Measurements from ENCODE around the gene SAP25. TPM values are rescaled to one million over a fixed set of nuclear protein-coding genes. Genes with fewer than 3 reads are reported as not detected.

The SAP25 gene
- polyA plus RNA-seq, 1 donor from 2014 or later, result 0.52 TPM

GRCh38 chr7:100590077-100590737 is 16.5 kb upstream of the SAP25 start:
- H2AFZ ChIP-seq (ENCODE audit: low read depth, low read length), result no peak overlapping the region
- no peaks in the 10 kb centered on the region for H3K9me2 ChIP-seq (ENCODE audit: insufficient read depth, low read length)
- no peak overlapping the region for H3K27ac ChIP-seq (ENCODE audit: low read length)
- H4K20me1 ChIP-seq (ENCODE audit: insufficient read depth), result no peaks in the 10 kb centered on the region
- no peaks in the 10 kb centered on the region for H3F3A ChIP-seq (ENCODE audit: insufficient read depth, low read length, poor library complexity, severe bottlenecking)
- no peaks in the 10 kb centered on the region for H3K9me3 ChIP-seq (ENCODE audit: low read length)
- no peak overlapping the region for H3K4me3 ChIP-seq (ENCODE audit: low read length)
- no peak overlapping the region for H3K4me2 ChIP-seq (ENCODE audit: low read length)
- H3K36me3 ChIP-seq (ENCODE audit: insufficient read depth, low read length), result no peaks in the 10 kb centered on the region
- H3K79me2 ChIP-seq (replicated peaks; ENCODE audit: insufficient read depth, low read length), result peaks cover 6% of the 10 kb centered on the region
- H3K27me3 ChIP-seq (ENCODE audit: insufficient read depth, low read depth, low read length), result no peaks in the 10 kb centered on the region
- TF ChIP-seq EP300 (conservative IDR thresholded peaks at IDR 0.05; ENCODE audit: poor library complexity, severe bottlenecking) (no peak), RAD21 (conservative IDR thresholded peaks at IDR 0.05) (no peak), SMC3 (conservative IDR thresholded peaks at IDR 0.05; ENCODE audit: poor library complexity) (no peak), POLR2AphosphoS5 (IDR thresholded peaks at IDR 0.05) (no peak), TAF1 (IDR thresholded peaks at IDR 0.05; ENCODE audit: low read depth) (no peak), MXI1 (conservative IDR thresholded peaks at IDR 0.05; ENCODE audit: poor library complexity, severe bottlenecking) (no peak)
- TF ChIP-seq, protein P1, sequence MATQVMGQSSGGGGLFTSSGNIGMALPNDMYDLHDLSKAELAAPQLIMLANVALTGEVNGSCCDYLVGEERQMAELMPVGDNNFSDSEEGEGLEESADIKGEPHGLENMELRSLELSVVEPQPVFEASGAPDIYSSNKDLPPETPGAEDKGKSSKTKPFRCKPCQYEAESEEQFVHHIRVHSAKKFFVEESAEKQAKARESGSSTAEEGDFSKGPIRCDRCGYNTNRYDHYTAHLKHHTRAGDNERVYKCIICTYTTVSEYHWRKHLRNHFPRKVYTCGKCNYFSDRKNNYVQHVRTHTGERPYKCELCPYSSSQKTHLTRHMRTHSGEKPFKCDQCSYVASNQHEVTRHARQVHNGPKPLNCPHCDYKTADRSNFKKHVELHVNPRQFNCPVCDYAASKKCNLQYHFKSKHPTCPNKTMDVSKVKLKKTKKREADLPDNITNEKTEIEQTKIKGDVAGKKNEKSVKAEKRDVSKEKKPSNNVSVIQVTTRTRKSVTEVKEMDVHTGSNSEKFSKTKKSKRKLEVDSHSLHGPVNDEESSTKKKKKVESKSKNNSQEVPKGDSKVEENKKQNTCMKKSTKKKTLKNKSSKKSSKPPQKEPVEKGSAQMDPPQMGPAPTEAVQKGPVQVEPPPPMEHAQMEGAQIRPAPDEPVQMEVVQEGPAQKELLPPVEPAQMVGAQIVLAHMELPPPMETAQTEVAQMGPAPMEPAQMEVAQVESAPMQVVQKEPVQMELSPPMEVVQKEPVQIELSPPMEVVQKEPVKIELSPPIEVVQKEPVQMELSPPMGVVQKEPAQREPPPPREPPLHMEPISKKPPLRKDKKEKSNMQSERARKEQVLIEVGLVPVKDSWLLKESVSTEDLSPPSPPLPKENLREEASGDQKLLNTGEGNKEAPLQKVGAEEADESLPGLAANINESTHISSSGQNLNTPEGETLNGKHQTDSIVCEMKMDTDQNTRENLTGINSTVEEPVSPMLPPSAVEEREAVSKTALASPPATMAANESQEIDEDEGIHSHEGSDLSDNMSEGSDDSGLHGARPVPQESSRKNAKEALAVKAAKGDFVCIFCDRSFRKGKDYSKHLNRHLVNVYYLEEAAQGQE (IDR thresholded peaks at IDR 0.05; ENCODE audit: borderline replicate concordance), result no peak
- TF ChIP-seq, protein P2, sequence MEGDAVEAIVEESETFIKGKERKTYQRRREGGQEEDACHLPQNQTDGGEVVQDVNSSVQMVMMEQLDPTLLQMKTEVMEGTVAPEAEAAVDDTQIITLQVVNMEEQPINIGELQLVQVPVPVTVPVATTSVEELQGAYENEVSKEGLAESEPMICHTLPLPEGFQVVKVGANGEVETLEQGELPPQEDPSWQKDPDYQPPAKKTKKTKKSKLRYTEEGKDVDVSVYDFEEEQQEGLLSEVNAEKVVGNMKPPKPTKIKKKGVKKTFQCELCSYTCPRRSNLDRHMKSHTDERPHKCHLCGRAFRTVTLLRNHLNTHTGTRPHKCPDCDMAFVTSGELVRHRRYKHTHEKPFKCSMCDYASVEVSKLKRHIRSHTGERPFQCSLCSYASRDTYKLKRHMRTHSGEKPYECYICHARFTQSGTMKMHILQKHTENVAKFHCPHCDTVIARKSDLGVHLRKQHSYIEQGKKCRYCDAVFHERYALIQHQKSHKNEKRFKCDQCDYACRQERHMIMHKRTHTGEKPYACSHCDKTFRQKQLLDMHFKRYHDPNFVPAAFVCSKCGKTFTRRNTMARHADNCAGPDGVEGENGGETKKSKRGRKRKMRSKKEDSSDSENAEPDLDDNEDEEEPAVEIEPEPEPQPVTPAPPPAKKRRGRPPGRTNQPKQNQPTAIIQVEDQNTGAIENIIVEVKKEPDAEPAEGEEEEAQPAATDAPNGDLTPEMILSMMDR (IDR thresholded peaks at IDR 0.05; ENCODE audit: poor library complexity, severe bottlenecking), result no peak
- no peak overlapping the region for H3K9ac ChIP-seq (ENCODE audit: low read length)

GRCh38 chr7:100589341-100589947 is 15.7 kb upstream of the SAP25 start:
- H3K4me3 ChIP-seq (ENCODE audit: low read length), result no peak overlapping the region

More at GRCh38 chr7:100589341-100589947, 15.7 kb upstream of the SAP25 start:
- Histone ChIP-seq H3K9me2 (ENCODE audit: insufficient read depth, low read length) (no peaks in the 10 kb centered on the region), H3K9ac (ENCODE audit: low read length) (no peak overlapping the region), H3K27ac (ENCODE audit: low read length) (no peak overlapping the region), H3F3A (ENCODE audit: insufficient read depth, low read length, poor library complexity, severe bottlenecking) (no peaks in the 10 kb centered on the region), H3K27me3 (ENCODE audit: insufficient read depth, low read depth, low read length) (no peaks in the 10 kb centered on the region), H4K20me1 (ENCODE audit: insufficient read depth) (no peaks in the 10 kb centered on the region), H3K79me2 (replicated peaks; ENCODE audit: insufficient read depth, low read length) (peaks cover 14% of the 10 kb centered on the region), H3K36me3 (ENCODE audit: insufficient read depth, low read length) (no peaks in the 10 kb centered on the region), H3K9me3 (ENCODE audit: low read length) (no peaks in the 10 kb centered on the region), H2AFZ (ENCODE audit: low read depth, low read length) (no peak overlapping the region), H3K4me2 (ENCODE audit: low read length) (no peak overlapping the region)
- TF ChIP-seq, protein P2 (IDR thresholded peaks at IDR 0.05; ENCODE audit: poor library complexity, severe bottlenecking), result no peak
- TF ChIP-seq EP300 (conservative IDR thresholded peaks at IDR 0.05; ENCODE audit: poor library complexity, severe bottlenecking) (no peak), MXI1 (conservative IDR thresholded peaks at IDR 0.05; ENCODE audit: poor library complexity, severe bottlenecking) (no peak), EZH2 (IDR thresholded peaks at IDR 0.05; ENCODE audit: borderline replicate concordance, insufficient read depth, low read length, poor library complexity, severe bottlenecking) (no peak), SMC3 (conservative IDR thresholded peaks at IDR 0.05; ENCODE audit: poor library complexity) (no peak), POLR2AphosphoS5 (IDR thresholded peaks at IDR 0.05) (no peak), RAD21 (conservative IDR thresholded peaks at IDR 0.05) (no peak), TAF1 (IDR thresholded peaks at IDR 0.05; ENCODE audit: low read depth) (no peak)
- TF ChIP-seq, protein P1 (IDR thresholded peaks at IDR 0.05; ENCODE audit: borderline replicate concordance), result no peak
